ENCODE data around the gene CHTF18. TPM values are rescaled to one million over a fixed set of nuclear protein-coding genes. Genes with fewer than 3 reads are reported as not detected.

CHTF18 gene
- total and polyA plus RNA-seq, 4 donors = 3.0 to 56.9 (median 10.7) TPM

- ATAC-seq (ENCODE audit: low FRiP score) = no peak
- DNase-seq = no peak
- H3K27ac ChIP-seq (ENCODE audit: low read depth in 1 of 2, low read length in 2 of 2) = no peak overlapping the region
- H3K36me3 ChIP-seq (ENCODE audit: control insufficient read depth in 1 of 2, insufficient read depth in 2 of 2, low read length in 1 of 2) = no peaks in the 10 kb centered on the region
- H3K9me3 ChIP-seq (ENCODE audit: control insufficient read depth, low read length) = no peaks in the 10 kb centered on the region
- H3K4me1 ChIP-seq (ENCODE audit: control insufficient read depth in 1 of 2, insufficient read depth in 2 of 2, low read length in 2 of 2) = no peaks in the 10 kb centered on the region
- 91 to 95% methylated on average over 40 of the region's 40 CpGs for WGBS, 2 donors
- intact Hi-C loops (cut with DNase I) = no loop called here
- no peaks in the 10 kb centered on the region for H3K27me3 ChIP-seq (ENCODE audit: control insufficient read depth in 1 of 2, insufficient read depth in 2 of 2, low read length in 1 of 2)
- no peak overlapping the region for H3K4me3 ChIP-seq (ENCODE audit: low read length in 2 of 2)
Measured at GRCh38 chr16:794091-794822, 5.8 kb downstream of the CHTF18 start.

DNA sequence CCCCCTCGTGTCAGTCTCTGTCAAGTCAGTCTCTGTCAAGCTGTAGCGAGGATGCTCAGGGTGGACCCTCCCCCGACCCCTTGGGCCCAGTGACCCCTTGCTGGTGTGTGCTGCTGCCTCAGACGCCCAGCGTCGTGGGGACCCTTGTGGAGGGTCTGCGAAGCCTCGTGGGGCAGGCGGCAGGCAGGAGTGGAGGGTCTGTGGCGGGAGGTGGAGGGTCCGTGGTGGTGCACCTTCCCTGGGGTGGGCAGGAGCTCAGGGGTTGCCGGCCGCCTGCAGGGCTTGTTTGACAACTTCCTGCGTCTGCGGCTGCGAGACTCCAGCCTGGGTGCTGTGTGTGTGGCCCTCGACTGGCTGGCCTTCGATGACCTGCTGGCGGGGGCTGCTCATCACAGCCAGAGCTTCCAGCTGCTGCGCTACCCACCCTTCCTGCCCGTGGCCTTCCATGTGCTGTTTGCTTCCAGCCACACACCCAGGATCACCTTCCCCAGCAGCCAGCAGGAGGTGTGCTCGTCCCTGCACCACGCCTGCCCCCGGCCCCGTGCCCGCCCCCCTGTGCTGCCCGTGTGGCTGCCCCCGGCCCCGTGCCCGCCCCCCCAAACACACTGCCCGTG is 6.5 kb downstream of the CHTF18 start:
- intact Hi-C loops (cut with DNase I) = no loop called here
- no peaks in the 10 kb centered on the region for H3K27me3 ChIP-seq (ENCODE audit: control insufficient read depth in 1 of 2, insufficient read depth in 2 of 2, low read length in 1 of 2)
- H3K36me3 ChIP-seq (ENCODE audit: control insufficient read depth in 1 of 2, insufficient read depth in 2 of 2, low read length in 1 of 2) = no peaks in the 10 kb centered on the region
- DNase-seq (no peak), ATAC-seq (ENCODE audit: low FRiP score) (no peak)
- no peaks in the 10 kb centered on the region for H3K4me1 ChIP-seq (ENCODE audit: control insufficient read depth in 1 of 2, insufficient read depth in 2 of 2, low read length in 2 of 2)
- H3K9me3 ChIP-seq (ENCODE audit: control insufficient read depth, low read length) = no peaks in the 10 kb centered on the region
- no peak overlapping the region for H3K27ac ChIP-seq (ENCODE audit: low read depth in 1 of 2, low read length in 2 of 2)
- 83 to 86% methylated on average over 30 to 31 of the region's 31 CpGs for WGBS, 2 donors
- no peak overlapping the region for H3K4me3 ChIP-seq (ENCODE audit: low read length in 2 of 2)

DNA sequence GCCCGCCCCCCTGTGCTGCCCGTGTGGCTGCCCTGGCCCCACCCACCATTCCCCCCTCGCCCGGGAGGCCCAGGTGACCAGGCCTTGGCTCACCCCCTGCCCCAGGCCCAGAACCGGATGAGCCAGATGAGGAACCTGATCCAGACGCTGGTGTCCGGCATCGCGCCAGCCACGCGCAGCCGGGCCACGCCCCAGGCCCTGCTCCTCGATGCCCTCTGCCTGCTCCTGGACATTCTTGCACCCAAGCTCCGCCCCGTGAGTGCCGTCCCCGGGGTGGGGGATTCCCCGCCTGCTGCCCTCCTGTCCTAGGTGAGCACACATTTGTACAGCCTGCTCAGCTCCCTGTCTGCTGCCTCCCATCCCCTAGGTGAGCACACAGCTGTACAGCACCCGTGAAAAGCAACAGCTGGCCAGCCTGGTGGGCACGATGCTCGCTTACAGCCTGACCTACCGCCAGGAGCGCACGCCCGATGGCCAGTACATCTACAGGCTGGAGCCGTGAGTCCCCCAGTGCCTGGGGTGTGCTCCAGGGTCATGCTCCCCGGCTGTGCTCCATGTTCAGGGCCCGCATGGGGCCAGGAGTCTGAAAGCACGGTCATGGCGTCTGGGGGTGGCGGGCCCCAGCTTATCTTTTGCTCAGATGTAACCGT is 7.3 kb downstream of the CHTF18 start:
- no peaks in the 10 kb centered on the region for H3K27me3 ChIP-seq (ENCODE audit: control insufficient read depth in 1 of 2, insufficient read depth in 2 of 2, low read length in 1 of 2)
- intact Hi-C loops (cut with DNase I) = no loop called here
- no peaks in the 10 kb centered on the region for H3K36me3 ChIP-seq (ENCODE audit: control insufficient read depth in 1 of 2, insufficient read depth in 2 of 2, low read length in 1 of 2)
- DNase-seq = no peak
- H3K4me1 ChIP-seq (ENCODE audit: control insufficient read depth in 1 of 2, insufficient read depth in 2 of 2, low read length in 2 of 2) = no peaks in the 10 kb centered on the region
- no peaks in the 10 kb centered on the region for H3K9me3 ChIP-seq (ENCODE audit: control insufficient read depth, low read length)
- no peak for ATAC-seq (ENCODE audit: low FRiP score)
- 87 to 89% methylated on average over 26 to 32 of the region's 33 CpGs for WGBS, 2 donors
- H3K27ac ChIP-seq (ENCODE audit: low read depth in 1 of 2, low read length in 2 of 2) = no peak overlapping the region
- H3K4me3 ChIP-seq (ENCODE audit: low read length in 2 of 2) = no peak overlapping the region

- Histone ChIP-seq H3K27ac (ENCODE audit: low read depth in 1 of 2, low read length in 2 of 2) (no peak overlapping the region), H3K4me3 (ENCODE audit: low read length in 2 of 2) (no peak overlapping the region), H3K9me3 (ENCODE audit: control insufficient read depth, low read length) (no peaks in the 10 kb centered on the region), H3K36me3 (ENCODE audit: control insufficient read depth in 1 of 2, insufficient read depth in 2 of 2, low read length in 1 of 2) (no peaks in the 10 kb centered on the region), H3K27me3 (ENCODE audit: control insufficient read depth in 1 of 2, insufficient read depth in 2 of 2, low read length in 1 of 2) (no peaks in the 10 kb centered on the region), H3K4me1 (ENCODE audit: control insufficient read depth in 1 of 2, insufficient read depth in 2 of 2, low read length in 2 of 2) (no peaks in the 10 kb centered on the region)
- WGBS, 2 donors = 95% methylated on average over 35 to 38 of the region's 38 CpGs
- DNase-seq (no peak), ATAC-seq (ENCODE audit: low FRiP score) (no peak)
- intact Hi-C loops (cut with DNase I) = no loop called here
Measured at GRCh38 chr16:796296-797119, 8.1 kb downstream of the CHTF18 start.

- Histone ChIP-seq H3K36me3 (ENCODE audit: control insufficient read depth in 1 of 2, insufficient read depth in 2 of 2, low read length in 1 of 2) (no peaks in the 10 kb centered on the region), H3K4me3 (ENCODE audit: low read length in 2 of 2) (no peak overlapping the region), H3K27me3 (ENCODE audit: control insufficient read depth in 1 of 2, insufficient read depth in 2 of 2, low read length in 1 of 2) (no peaks in the 10 kb centered on the region), H3K4me1 (ENCODE audit: control insufficient read depth in 1 of 2, insufficient read depth in 2 of 2, low read length in 2 of 2) (no peaks in the 10 kb centered on the region), H3K9me3 (ENCODE audit: control insufficient read depth, low read length) (no peaks in the 10 kb centered on the region), H3K27ac (ENCODE audit: low read depth in 1 of 2, low read length in 2 of 2) (no peak overlapping the region)
- intact Hi-C loops (cut with DNase I) = no loop called here
- DNase-seq (no peak), ATAC-seq (ENCODE audit: low FRiP score) (no peak)
- 98 to 100% methylated on average over 1 to 2 of the region's 2 CpGs for WGBS, 2 donors
Measured at GRCh38 chr16:797120-797420, 8.7 kb downstream of the CHTF18 start.

GRCh38 chr16:797686-798085 is 9.3 kb downstream of the CHTF18 start:
- Histone ChIP-seq H3K27ac (ENCODE audit: low read depth in 1 of 2, low read length in 2 of 2) (no peak overlapping the region), H3K9me3 (ENCODE audit: control insufficient read depth, low read length) (no peaks in the 10 kb centered on the region), H3K36me3 (ENCODE audit: control insufficient read depth in 1 of 2, insufficient read depth in 2 of 2, low read length in 1 of 2) (no peaks in the 10 kb centered on the region), H3K4me1 (ENCODE audit: control insufficient read depth in 1 of 2, insufficient read depth in 2 of 2, low read length in 2 of 2) (no peaks in the 10 kb centered on the region), H3K27me3 (ENCODE audit: control insufficient read depth in 1 of 2, insufficient read depth in 2 of 2, low read length in 1 of 2) (no peaks in the 10 kb centered on the region), H3K4me3 (ENCODE audit: low read length in 2 of 2) (no peak overlapping the region)
- intact Hi-C loops (cut with DNase I) = no loop called here
- ATAC-seq (ENCODE audit: low FRiP score) = no peak
- no peak for DNase-seq
- WGBS, 2 donors = 93 to 96% methylated on average over 22 of the region's 22 CpGs

DNA sequence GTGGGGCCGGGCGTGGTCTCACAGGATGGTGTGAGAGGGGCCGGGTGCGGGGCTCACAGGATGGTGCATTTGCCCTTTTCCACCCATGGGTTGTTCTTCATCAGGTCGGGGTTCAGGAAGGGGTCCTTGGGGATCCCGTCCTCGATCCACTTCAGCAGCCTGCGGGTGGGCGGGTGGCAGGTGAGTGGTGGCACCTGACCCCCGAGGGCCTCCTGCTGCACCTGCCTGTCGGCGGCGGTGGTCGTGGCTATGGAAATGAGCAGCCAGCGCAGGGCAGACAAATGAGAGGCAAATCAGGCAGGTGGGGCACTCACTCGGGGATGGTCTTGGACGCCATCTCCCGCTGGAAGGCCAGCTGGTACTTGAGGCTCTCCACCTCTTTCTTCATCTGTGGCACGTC is 10.2 kb downstream of the CHTF18 start:
- 89 to 91% methylated on average over 19 of the region's 19 CpGs for WGBS, 2 donors
- Histone ChIP-seq H3K27me3 (ENCODE audit: control insufficient read depth in 1 of 2, insufficient read depth in 2 of 2, low read length in 1 of 2) (no peaks in the 10 kb centered on the region), H3K9me3 (ENCODE audit: control insufficient read depth, low read length) (no peaks in the 10 kb centered on the region), H3K4me3 (ENCODE audit: low read length in 2 of 2) (no peak overlapping the region), H3K27ac (ENCODE audit: low read depth in 1 of 2, low read length in 2 of 2) (no peak overlapping the region), H3K36me3 (ENCODE audit: control insufficient read depth in 1 of 2, insufficient read depth in 2 of 2, low read length in 1 of 2) (no peaks in the 10 kb centered on the region), H3K4me1 (ENCODE audit: control insufficient read depth in 1 of 2, insufficient read depth in 2 of 2, low read length in 2 of 2) (no peaks in the 10 kb centered on the region)
- intact Hi-C loops (cut with DNase I) = no loop called here
- ATAC-seq (ENCODE audit: low FRiP score) = no peak
- DNase-seq = no peak

GRCh38 chr16:799111-799947 is 10.9 kb downstream of the CHTF18 start:
- H3K36me3 ChIP-seq (ENCODE audit: control insufficient read depth in 1 of 2, insufficient read depth in 2 of 2, low read length in 1 of 2) = no peaks in the 10 kb centered on the region
- no peaks in the 10 kb centered on the region for H3K4me1 ChIP-seq (ENCODE audit: control insufficient read depth in 1 of 2, insufficient read depth in 2 of 2, low read length in 2 of 2)
- no peaks in the 10 kb centered on the region for H3K9me3 ChIP-seq (ENCODE audit: control insufficient read depth, low read length)
- no peak overlapping the region for H3K4me3 ChIP-seq (ENCODE audit: low read length in 2 of 2)
- 63 to 67% methylated on average over 22 of the region's 22 CpGs for WGBS, 2 donors
- no peak overlapping the region for H3K27ac ChIP-seq (ENCODE audit: low read depth in 1 of 2, low read length in 2 of 2)
- DNase-seq = no peak
- no peak for ATAC-seq (ENCODE audit: low FRiP score)
- intact Hi-C loops (cut with DNase I) = no loop called here
- no peaks in the 10 kb centered on the region for H3K27me3 ChIP-seq (ENCODE audit: control insufficient read depth in 1 of 2, insufficient read depth in 2 of 2, low read length in 1 of 2)
